Measurements from ENCODE around the gene UNK.

The UNK gene, protein sequence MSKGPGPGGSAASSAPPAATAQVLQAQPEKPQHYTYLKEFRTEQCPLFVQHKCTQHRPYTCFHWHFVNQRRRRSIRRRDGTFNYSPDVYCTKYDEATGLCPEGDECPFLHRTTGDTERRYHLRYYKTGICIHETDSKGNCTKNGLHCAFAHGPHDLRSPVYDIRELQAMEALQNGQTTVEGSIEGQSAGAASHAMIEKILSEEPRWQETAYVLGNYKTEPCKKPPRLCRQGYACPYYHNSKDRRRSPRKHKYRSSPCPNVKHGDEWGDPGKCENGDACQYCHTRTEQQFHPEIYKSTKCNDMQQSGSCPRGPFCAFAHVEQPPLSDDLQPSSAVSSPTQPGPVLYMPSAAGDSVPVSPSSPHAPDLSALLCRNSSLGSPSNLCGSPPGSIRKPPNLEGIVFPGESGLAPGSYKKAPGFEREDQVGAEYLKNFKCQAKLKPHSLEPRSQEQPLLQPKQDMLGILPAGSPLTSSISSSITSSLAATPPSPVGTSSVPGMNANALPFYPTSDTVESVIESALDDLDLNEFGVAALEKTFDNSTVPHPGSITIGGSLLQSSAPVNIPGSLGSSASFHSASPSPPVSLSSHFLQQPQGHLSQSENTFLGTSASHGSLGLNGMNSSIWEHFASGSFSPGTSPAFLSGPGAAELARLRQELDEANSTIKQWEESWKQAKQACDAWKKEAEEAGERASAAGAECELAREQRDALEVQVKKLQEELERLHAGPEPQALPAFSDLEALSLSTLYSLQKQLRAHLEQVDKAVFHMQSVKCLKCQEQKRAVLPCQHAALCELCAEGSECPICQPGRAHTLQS

DNA sequence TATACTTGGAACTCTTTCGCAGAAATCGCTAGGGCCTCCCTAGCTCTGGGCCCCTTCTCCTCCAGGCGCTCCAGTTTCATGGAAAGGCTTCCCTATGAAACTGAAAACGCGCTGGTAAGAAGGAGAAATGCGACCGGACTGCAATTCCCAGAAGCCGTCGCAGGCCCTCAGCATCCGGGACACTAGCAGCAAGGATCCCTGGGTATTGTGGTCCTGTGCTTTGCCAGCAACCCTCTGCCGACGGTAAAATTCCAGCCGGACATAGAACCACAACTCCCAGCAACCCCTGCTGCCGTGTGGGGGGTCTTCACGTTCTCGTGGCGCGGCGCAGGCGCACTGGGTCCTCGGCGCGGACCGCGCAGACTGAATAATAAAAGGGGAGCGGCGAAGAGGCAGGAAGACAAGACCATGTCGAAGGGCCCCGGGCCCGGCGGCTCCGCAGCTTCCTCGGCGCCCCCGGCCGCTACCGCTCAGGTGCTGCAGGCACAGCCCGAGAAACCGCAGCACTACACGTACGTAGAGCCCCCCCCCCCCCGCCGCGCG is at the start of gene UNK:
Gene UNK, plus strand, starts transcription at position 334 of the 543 bp plus-strand sequence. Its CDS starts 75 bp downstream, at position 409.
- peak within 1 kb of the TSS; percentile 62 for H3K4me3 ChIP-seq (ENCODE audit: low read depth, low read length)
- TF ChIP-seq, protein P1, sequence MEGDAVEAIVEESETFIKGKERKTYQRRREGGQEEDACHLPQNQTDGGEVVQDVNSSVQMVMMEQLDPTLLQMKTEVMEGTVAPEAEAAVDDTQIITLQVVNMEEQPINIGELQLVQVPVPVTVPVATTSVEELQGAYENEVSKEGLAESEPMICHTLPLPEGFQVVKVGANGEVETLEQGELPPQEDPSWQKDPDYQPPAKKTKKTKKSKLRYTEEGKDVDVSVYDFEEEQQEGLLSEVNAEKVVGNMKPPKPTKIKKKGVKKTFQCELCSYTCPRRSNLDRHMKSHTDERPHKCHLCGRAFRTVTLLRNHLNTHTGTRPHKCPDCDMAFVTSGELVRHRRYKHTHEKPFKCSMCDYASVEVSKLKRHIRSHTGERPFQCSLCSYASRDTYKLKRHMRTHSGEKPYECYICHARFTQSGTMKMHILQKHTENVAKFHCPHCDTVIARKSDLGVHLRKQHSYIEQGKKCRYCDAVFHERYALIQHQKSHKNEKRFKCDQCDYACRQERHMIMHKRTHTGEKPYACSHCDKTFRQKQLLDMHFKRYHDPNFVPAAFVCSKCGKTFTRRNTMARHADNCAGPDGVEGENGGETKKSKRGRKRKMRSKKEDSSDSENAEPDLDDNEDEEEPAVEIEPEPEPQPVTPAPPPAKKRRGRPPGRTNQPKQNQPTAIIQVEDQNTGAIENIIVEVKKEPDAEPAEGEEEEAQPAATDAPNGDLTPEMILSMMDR (IDR thresholded peaks at IDR 0.05; ENCODE audit: low read depth, low read length, missing control alignments), result no peak
- in situ Hi-C loops (cut with HindIII; ENCODE audit: low sequenced_read_pairs), result loop anchor here (10.0 kb wide), 1 partner anchor 60 kb away; the partner anchor contains the start of gene UNC13D

DNA sequence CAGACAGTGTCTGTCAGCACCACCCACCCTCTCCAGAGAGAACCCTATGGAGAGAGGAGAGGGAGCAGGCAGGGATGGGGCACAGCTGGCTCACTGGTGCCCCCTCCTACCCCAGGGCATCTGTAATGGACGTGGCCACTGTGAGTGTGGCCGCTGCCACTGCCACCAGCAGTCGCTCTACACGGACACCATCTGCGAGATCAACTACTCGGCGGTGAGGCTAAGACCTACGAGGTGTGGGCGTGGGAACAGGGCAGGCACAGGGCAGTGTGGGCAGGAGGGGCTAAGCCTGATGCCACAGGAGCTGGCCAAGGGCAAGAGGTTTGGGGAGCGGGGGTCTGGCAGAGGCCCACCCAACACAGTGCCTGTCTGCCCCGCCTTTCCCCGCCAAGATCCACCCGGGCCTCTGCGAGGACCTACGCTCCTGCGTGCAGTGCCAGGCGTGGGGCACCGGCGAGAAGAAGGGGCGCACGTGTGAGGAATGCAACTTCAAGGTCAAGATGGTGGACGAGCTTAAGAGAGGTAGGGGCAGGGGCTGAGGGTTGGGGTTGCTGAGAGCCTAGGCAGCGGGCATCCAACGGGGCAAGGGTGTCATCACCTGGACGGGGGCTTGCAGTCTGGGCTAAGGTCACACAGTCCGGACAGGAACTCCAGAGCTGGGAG is 48.3 kb upstream of the UNK start:
- H3K4me3 ChIP-seq (ENCODE audit: low read depth, low read length), result no peak overlapping the region
- TF ChIP-seq, protein P1 (IDR thresholded peaks at IDR 0.05; ENCODE audit: low read depth, low read length, missing control alignments), result no peak
- in situ Hi-C loops (cut with HindIII; ENCODE audit: low sequenced_read_pairs), result no loop called here
- DNase-seq (ENCODE audit: low read depth), result no peak

More for the DNA sequence above, at the start of gene UNK:
- peak; percentile 99 for DNase-seq (ENCODE audit: low read depth)

DNA sequence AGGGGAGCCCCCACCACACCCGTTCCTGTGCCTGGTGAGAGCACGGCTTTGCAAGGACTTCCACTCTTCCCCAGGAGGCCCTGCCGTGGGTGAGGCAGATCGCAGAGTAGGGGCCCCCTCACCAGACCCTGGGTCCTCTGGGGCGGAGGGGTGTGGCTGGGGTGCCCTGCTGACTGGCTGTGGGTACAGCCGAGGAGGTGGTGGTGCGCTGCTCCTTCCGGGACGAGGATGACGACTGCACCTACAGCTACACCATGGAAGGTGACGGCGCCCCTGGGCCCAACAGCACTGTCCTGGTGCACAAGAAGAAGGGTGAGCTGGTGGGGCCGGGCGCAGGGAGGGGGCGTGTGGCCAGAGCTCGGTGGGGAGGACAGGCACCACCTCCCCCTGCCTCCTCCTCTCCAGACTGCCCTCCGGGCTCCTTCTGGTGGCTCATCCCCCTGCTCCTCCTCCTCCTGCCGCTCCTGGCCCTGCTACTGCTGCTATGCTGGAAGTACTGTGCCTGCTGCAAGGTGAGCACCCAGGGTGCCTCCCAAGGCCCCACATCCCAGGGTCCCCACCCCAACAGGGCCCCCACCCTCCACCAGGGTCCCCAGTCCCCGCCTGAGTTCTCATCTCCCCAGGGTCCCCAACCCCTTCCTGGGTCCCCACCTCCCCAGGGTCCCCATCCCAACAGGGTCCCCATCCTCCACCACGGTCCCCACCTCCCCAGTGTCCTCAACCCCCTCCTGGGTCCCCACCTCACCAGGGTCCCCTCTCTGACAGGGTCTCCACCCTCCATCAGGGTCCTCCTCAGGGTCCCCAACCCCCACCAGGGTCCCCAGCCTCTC is 47.3 kb upstream of the UNK start:
- in situ Hi-C loops (cut with HindIII; ENCODE audit: low sequenced_read_pairs), result no loop called here
- DNase-seq (ENCODE audit: low read depth), result no peak
- H3K4me3 ChIP-seq (ENCODE audit: low read depth, low read length), result no peak overlapping the region
- TF ChIP-seq, protein P1 (IDR thresholded peaks at IDR 0.05; ENCODE audit: low read depth, low read length, missing control alignments), result no peak

DNA sequence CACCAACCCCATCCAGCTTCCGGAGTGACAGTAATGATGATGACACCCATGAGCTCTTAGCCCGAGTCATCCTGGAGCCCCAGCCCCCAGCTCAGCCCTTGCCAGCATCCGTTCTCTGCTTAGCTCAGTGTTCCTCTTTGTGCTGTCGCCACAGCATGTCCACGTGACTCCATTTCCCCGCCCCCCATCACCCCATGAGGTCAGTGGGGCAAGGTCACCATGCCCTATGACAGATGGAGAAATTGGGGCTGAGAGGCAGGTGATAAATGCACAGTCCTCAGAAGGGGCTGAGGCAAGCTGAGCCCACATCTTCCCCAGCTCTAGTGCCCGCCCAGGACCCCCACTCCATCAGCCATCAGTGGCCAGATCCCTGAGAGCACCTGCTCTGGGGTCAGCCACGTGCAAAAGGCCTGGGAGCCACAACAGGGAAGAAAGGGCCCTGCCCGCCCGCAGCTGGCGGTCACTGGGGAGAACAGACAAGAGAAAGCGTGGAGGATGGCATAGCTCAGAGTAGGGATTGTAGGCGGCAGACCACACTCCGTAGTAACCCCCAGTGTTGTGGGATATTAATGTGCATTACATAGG is 46.3 kb upstream of the UNK start:
- in situ Hi-C loops (cut with HindIII; ENCODE audit: low sequenced_read_pairs), result no loop called here
- DNase-seq (ENCODE audit: low read depth), result no peak
- TF ChIP-seq, protein P1 (IDR thresholded peaks at IDR 0.05; ENCODE audit: low read depth, low read length, missing control alignments), result no peak
- H3K4me3 ChIP-seq (ENCODE audit: low read depth, low read length), result no peak overlapping the region

DNA sequence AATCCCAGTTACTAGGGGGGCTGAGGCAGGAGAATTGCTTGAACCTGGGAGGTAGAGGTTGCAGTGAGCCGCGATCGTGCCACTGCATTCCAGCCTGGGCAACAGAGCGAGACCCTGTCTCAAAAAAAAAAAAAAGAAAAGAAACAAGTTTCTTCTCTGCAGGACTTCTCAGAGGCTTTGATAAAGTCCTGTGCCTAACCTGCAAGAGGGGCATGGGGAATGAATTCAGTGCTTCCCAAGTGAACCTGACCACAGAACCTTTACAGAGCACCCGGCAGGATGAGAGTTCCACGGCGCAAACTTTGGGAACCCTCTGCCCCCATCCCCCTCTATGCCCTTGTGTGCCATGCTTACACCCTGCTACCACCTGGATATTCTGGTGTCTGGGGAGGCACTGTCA is 45.4 kb upstream of the UNK start:
- TF ChIP-seq, protein P1 (IDR thresholded peaks at IDR 0.05; ENCODE audit: low read depth, low read length, missing control alignments), result no peak
- in situ Hi-C loops (cut with HindIII; ENCODE audit: low sequenced_read_pairs), result no loop called here
- no peak for DNase-seq (ENCODE audit: low read depth)

More for the DNA sequence above, 45.4 kb upstream of the UNK start:
- no peak overlapping the region for H3K4me3 ChIP-seq (ENCODE audit: low read depth, low read length)
